H1 (cell line): ENCODE results near the gene SHH. TPM values are rescaled to one million over a fixed set of nuclear protein-coding genes. Genes with fewer than 3 reads are reported as not detected.

ENCODE experiments used
- CTCF ChIA-PET: fragments of 300-600 bp; sonication (Branson Sonifier 250); formaldehyde crosslinking; loops from one replicate; lab custom pipeline; 2021; ENCODE audit not compliant: partially characterized antibody; lab: Charles Lee
- POLR2A ChIA-PET: fragments of 300-600 bp; sonication (Branson Sonifier 250); formaldehyde crosslinking; loops from one replicate; lab custom pipeline; 2021; ENCODE audit warnings: inconsistent platforms; ENCODE audit not compliant: partially characterized antibody; lab: Charles Lee
- DNase-seq, 2 experiments: peaks; one replicate each; pipeline versions ENCODE4 v3.0.0 to v3.0.0-alpha.2; 2010 to 2022; ENCODE audit warnings: low spot score in 2 of 2, low read depth in 1 of 2, mixed read lengths in 1 of 2
- FAIRE-seq: peaks from 2 replicates; lab custom pipeline; 2011; peaks lifted over from hg19 to GRCh38; lab: Jason Lieb, UNC
- H2AFZ ChIP-seq: 2 replicates; pipeline ENCODE4 v1.8.1; 2012; ENCODE audit warnings: low read length, inconsistent platforms
- H2AK5ac ChIP-seq: 2 replicates; pipeline ENCODE4 v1.6.1; 2013; ENCODE audit warnings: low read depth, low read length
- H2BK120ac ChIP-seq: replicated peaks from 2 replicates; pipeline ENCODE3; 2013; ENCODE audit warnings: low read depth, low read length, inconsistent platforms
- H2BK12ac ChIP-seq: 2 replicates; pipeline ENCODE4 v1.6.1; 2013; ENCODE audit warnings: low read depth, low read length
- H2BK15ac ChIP-seq: 2 replicates; pipeline ENCODE4 v1.6.1; 2013; ENCODE audit warnings: low read length
- H2BK20ac ChIP-seq: 2 replicates; pipeline ENCODE4 v1.6.1; 2013; ENCODE audit warnings: low read length
- H2BK5ac ChIP-seq: 2 replicates; pipeline ENCODE4 v1.6.1; 2013; ENCODE audit warnings: low read depth, low read length
- H3K14ac ChIP-seq: 2 replicates; pipeline ENCODE4 v1.6.1; 2013; ENCODE audit warnings: inconsistent platforms; ENCODE audit not compliant: insufficient read length
- H3K18ac ChIP-seq: 2 replicates; pipeline ENCODE4 v1.6.1; 2013; ENCODE audit warnings: low read length; ENCODE audit errors: extremely low read depth
- H3K23ac ChIP-seq: 2 replicates; pipeline ENCODE4 v1.6.1; 2013; ENCODE audit warnings: inconsistent platforms; ENCODE audit not compliant: insufficient read length
- H3K23me2 ChIP-seq: 2 replicates; pipeline ENCODE4 v1.6.1; 2013; ENCODE audit warnings: low read depth, low read length
- H3K27ac ChIP-seq: 2 replicates; pipeline ENCODE4 v1.6.1; 2011; ENCODE audit warnings: low read depth, low read length, inconsistent platforms
- H3K27me3 ChIP-seq, 4 experiments: replicated peaks in 1 of 4; 1 replicate in 1 of 4; 2 replicates in 3 of 4; pipeline versions ENCODE4 v1.6.1 to v1.8.1; 2011 to 2013; ENCODE audit warnings: low read length in 3 of 4, mild to moderate bottlenecking in 3 of 4, inconsistent platforms in 2 of 4, mixed read lengths in 2 of 4, moderate library complexity in 1 of 4; ENCODE audit not compliant: control insufficient read depth in 3 of 4, insufficient read depth in 3 of 4; ENCODE audit errors: extremely low read depth in 1 of 4
- H3K36me3 ChIP-seq, 4 experiments: 2 replicates each; pipeline versions ENCODE4 v1.6.1 to v1.8.1; 2011 to 2013; ENCODE audit warnings: mild to moderate bottlenecking in 4 of 4, low read length in 3 of 4, moderate library complexity in 2 of 4, control low read depth in 1 of 4, inconsistent platforms in 1 of 4; ENCODE audit not compliant: insufficient read depth in 4 of 4, control insufficient read depth in 2 of 4
- H3K4ac ChIP-seq: replicated peaks from 2 replicates; pipeline ENCODE3; 2013; ENCODE audit warnings: low read length, low read depth, mixed read lengths, inconsistent platforms; ENCODE audit not compliant: insufficient read length
- H3K4me1 ChIP-seq, 4 experiments: replicated peaks in 1 of 4; 1 replicate in 1 of 4; 2 replicates in 3 of 4; pipeline versions ENCODE4 v1.6.1 to v1.8.1; 2011 to 2013; ENCODE audit warnings: low read length in 3 of 4, inconsistent platforms in 2 of 4, mixed read lengths in 1 of 4; ENCODE audit not compliant: insufficient read depth in 4 of 4, control insufficient read depth in 3 of 4
- H3K4me2 ChIP-seq, 2 experiments: 2 replicates each; pipeline versions ENCODE4 v1.6.1 to v1.8.1; 2011 to 2013; ENCODE audit warnings: low read depth in 2 of 2, low read length in 2 of 2, control low read depth in 1 of 2, inconsistent platforms in 1 of 2, mild to moderate bottlenecking in 1 of 2; ENCODE audit not compliant: insufficient read depth in 1 of 2
- H3K4me3 ChIP-seq, 4 experiments: fragments of 200-600, 300-600 bp in 1 of 4; sonication (generic), shearing (Covaris generic), sonication (Bioruptor Twin) in 1 of 4; 2 replicates each; pipeline versions ENCODE4 v1.5.1 to v1.8.1; 2011 to 2016; ENCODE audit warnings: low read length in 4 of 4, low read depth in 3 of 4, control low read depth in 2 of 4, inconsistent platforms in 2 of 4, mild to moderate bottlenecking in 2 of 4, mixed read lengths in 1 of 4, moderate library complexity in 1 of 4; ENCODE audit not compliant: insufficient read depth in 2 of 4; ENCODE audit errors: extremely low read depth in 1 of 4
- H3K56ac ChIP-seq: replicated peaks from 2 replicates; pipeline ENCODE3; 2013; ENCODE audit warnings: low read depth, mild to moderate bottlenecking, mixed read lengths, low read length, inconsistent platforms; ENCODE audit not compliant: insufficient read length
- H3K79me1 ChIP-seq: 2 replicates; pipeline ENCODE4 v1.6.1; 2013; ENCODE audit warnings: low read depth, low read length, control low read depth
- H3K79me2 ChIP-seq, 2 experiments: 2 replicates each; pipeline versions ENCODE4 v1.6.1 to v1.8.1; 2012 to 2013; ENCODE audit warnings: low read length in 2 of 2, mild to moderate bottlenecking in 2 of 2, inconsistent platforms in 1 of 2; ENCODE audit not compliant: insufficient read depth in 2 of 2, control insufficient read depth in 1 of 2
- H3K9ac ChIP-seq, 4 experiments: replicated peaks in 1 of 4; 1 replicate in 1 of 4; 2 replicates in 3 of 4; pipeline versions ENCODE4 v1.6.1 to v1.8.1; 2011 to 2013; ENCODE audit warnings: low read depth in 3 of 4, low read length in 3 of 4, control low read depth in 2 of 4, mild to moderate bottlenecking in 2 of 4, moderate library complexity in 2 of 4, inconsistent platforms in 1 of 4; ENCODE audit errors: extremely low read depth in 1 of 4
- H3K9me3 ChIP-seq, 2 experiments: 2 replicates each; pipeline versions ENCODE4 v1.6.1 to v1.8.1; 2012 to 2013; ENCODE audit warnings: mild to moderate bottlenecking in 2 of 2, moderate library complexity in 2 of 2, control low read depth in 1 of 2, inconsistent platforms in 1 of 2, low read depth in 1 of 2, low read length in 1 of 2, mixed read lengths in 1 of 2; ENCODE audit not compliant: insufficient read depth in 2 of 2
- H4K20me1 ChIP-seq, 2 experiments: replicated peaks in 1 of 2; 2 replicates each; pipeline versions ENCODE3 to v1.8.1; 2011 to 2013; ENCODE audit warnings: inconsistent platforms in 2 of 2, low read length in 2 of 2, mild to moderate bottlenecking in 1 of 2; ENCODE audit not compliant: insufficient read depth in 2 of 2, control insufficient read depth in 1 of 2
- H4K5ac ChIP-seq: 2 replicates; pipeline ENCODE4 v1.6.1; 2013; ENCODE audit warnings: low read length, low read depth, mixed read lengths, inconsistent platforms; ENCODE audit not compliant: insufficient read length
- H4K8ac ChIP-seq: 2 replicates; pipeline ENCODE4 v1.8.0; 2013; ENCODE audit warnings: mild to moderate bottlenecking, moderate library complexity, low read length, inconsistent platforms; ENCODE audit not compliant: insufficient read depth; ENCODE audit errors: extremely low read depth
- H4K91ac ChIP-seq: replicated peaks from 2 replicates; pipeline ENCODE3; 2013; ENCODE audit warnings: low read length, mixed read lengths, inconsistent platforms; ENCODE audit not compliant: insufficient read length
- BCL11A ChIP-seq, 2 experiments: IDR thresholded peaks; one replicate each; pipeline ENCODE4 v1.6.1; 2011; ENCODE audit warnings: low read depth in 2 of 2, low read length in 2 of 2, mild to moderate bottlenecking in 2 of 2
- BRCA1 ChIP-seq: IDR thresholded peaks from 2 replicates; pipeline ENCODE4 v1.6.1; 2012; ENCODE audit warnings: low read depth, low read length, improper control_type of control experiment
- CBX5 ChIP-seq: fragments of 300-800, 300-1000 bp; sonication (generic); IDR thresholded peaks from 2 replicates; pipeline ENCODE4 v1.7.1; 2016; ENCODE audit warnings: antibody characterized with exemption, low read length, low read depth
- POLR2AphosphoS5 ChIP-seq: IDR thresholded peaks from 2 replicates; pipeline ENCODE4 v1.6.1; 2011; ENCODE audit warnings: low read depth, low read length
- POU5F1 ChIP-seq: IDR thresholded peaks from 2 replicates; pipeline ENCODE4 v1.6.1; 2011; ENCODE audit warnings: low read depth, mild to moderate bottlenecking, low read length, moderate library complexity
- SIN3A ChIP-seq, 2 experiments: IDR thresholded peaks in 1 of 2; conservative IDR thresholded peaks in 1 of 2; 2 replicates each; pipeline ENCODE4 v1.6.1; 2011 to 2012; ENCODE audit warnings: low read length in 2 of 2, improper control_type of control experiment in 1 of 2, low read depth in 1 of 2, mild to moderate bottlenecking in 1 of 2
- SIRT6 ChIP-seq: IDR thresholded peaks from one replicate; pipeline ENCODE4 v1.7.1; 2012; ENCODE audit warnings: low read length, inconsistent platforms
- SIX5 ChIP-seq: IDR thresholded peaks from 2 replicates; pipeline ENCODE4 v1.6.1; 2011; ENCODE audit warnings: mild to moderate bottlenecking, low read depth, low read length
- SP2 ChIP-seq: IDR thresholded peaks from 2 replicates; pipeline ENCODE4 v1.6.1; 2012; ENCODE audit warnings: mild to moderate bottlenecking, low read length, inconsistent platforms
- TBP ChIP-seq: IDR thresholded peaks from 2 replicates; pipeline ENCODE4 v1.6.1; 2011; ENCODE audit warnings: low read depth, low read length, improper control_type of control experiment
- WGBS, 2 experiments: shearing (Covaris generic) in 1 of 2; methylation state at CpG; one replicate each; pipeline versions ENCODE4 v1.1.6 to v1.1.7; 2013 to 2015; ENCODE audit warnings: low lambda C conversion rate in 2 of 2, mixed read lengths in 2 of 2, inconsistent platforms in 1 of 2, low coverage in 1 of 2, missing lambda C conversion rate in 1 of 2; ENCODE audit not compliant: insufficient replicate concordance in 2 of 2, insufficient coverage in 1 of 2, insufficient read length in 1 of 2; ENCODE audit errors: extremely low coverage in 1 of 2, missing lambda C conversion rate in 1 of 2; 5-methylcytosine and 5-hydroxymethylcytosine counted together
- polyA plus RNA-seq, 7 experiments: library from polyadenylated mRNA; depleted of rRNA in 3 of 7; stranded (reverse) in 5 of 7; unstranded in 2 of 7; fragments of >200 nt in 5 of 7; fragments of 200-250 nt in 2 of 7; gene quantifications; 1 replicate in 5 of 7; 2 replicates in 1 of 7; 4 replicates in 1 of 7; pipeline versions ENCODE4 v1.2.1 to v1.2.3, GENCODE V29; 2011 to 2013; ENCODE audit warnings: missing spikeins in 2 of 7, mixed read lengths in 2 of 7
- total RNA-seq: library from RNA; stranded (reverse); fragmentation: NEBNext Ultra II Directional; extraction: Animal tissue kit (Norgen Biotek cat#: 25700); gene quantifications from 2 replicates; pipeline ENCODE4 v1.2.1, GENCODE V29; 2021
- TF ChIP-seq, protein P1 (sequence below): IDR thresholded peaks from 2 replicates; pipeline ENCODE4 v1.6.1; 2012; ENCODE audit warnings: inconsistent platforms

The SHH gene
- total and polyA plus RNA-seq, 2 of the 8 experiments (the other 6 are each of a cell fraction or from before 2014, with no cell fraction given): not detected

DNA sequence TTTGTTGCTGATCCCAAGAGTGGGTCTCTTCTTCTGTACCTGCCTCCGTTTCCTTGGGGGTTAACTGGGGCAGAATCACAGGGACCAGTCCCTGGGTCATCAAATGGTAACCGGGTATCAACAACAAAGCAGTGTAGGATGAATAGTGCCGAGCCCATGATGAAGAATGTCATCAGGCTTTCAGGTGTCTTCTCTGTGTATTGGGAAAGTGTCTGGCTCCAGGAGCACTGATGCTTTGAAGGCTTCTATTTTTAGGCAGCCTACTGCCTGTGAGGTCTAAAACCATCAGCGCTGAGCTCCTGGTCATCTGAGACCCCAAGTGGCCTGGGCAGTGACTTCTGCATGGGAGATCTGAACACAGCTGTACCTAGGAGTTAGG, 48.2 kb upstream of the SHH start:
- POLR2A ChIA-PET: no interaction called here
- Histone ChIP-seq H3K79me2 (no peaks in the 10 kb centered on the region), H3K14ac (no peak overlapping the region), H3K36me3 (no peaks in the 10 kb centered on the region; a peak in 1 of 8 replicates), H3K23me2 (0 out of 2 replicates have a peak, but pooled peaks cover 2% of the 10 kb centered on the region), H3K27ac (no peak overlapping the region), H2BK15ac (no peak overlapping the region), H4K91ac (no peak overlapping the region), H3K56ac (no peak overlapping the region), H4K20me1 (peaks cover 0 to 3% of the 10 kb centered on the region in 2 experiments), H3K9me3 (no peaks in the 10 kb centered on the region), H2AK5ac (no peak overlapping the region), H3K4me1 (no peaks in the 10 kb centered on the region), H3K23ac (no peak overlapping the region), H3K79me1 (no peaks in the 10 kb centered on the region), H4K8ac (no peak overlapping the region), H3K4ac (no peak overlapping the region), H4K5ac (no peak overlapping the region), H3K4me2 (no peak overlapping the region), H2BK5ac (no peak overlapping the region), H2AFZ (no peak overlapping the region), H3K9ac (no peak overlapping the region), H2BK20ac (no peak overlapping the region), H3K18ac (no peak overlapping the region), H2BK120ac (no peak overlapping the region), H2BK12ac (no peak overlapping the region), H3K4me3 (no peak overlapping the region), H3K27me3 (no peaks in the 10 kb centered on the region)
- CTCF ChIA-PET: interaction anchor here (1.6 kb wide), 1 partner anchor 11 kb away, joined by 4 read pairs; no protein-coding TSS in a partner anchor
- TF ChIP-seq BRCA1 (no peak), CBX5 (no peak), SP2 (no peak), SIN3A (conservative IDR thresholded peaks at IDR 0.05 in 1 of 2, IDR thresholded peaks at IDR 0.05 in 1 of 2; ENCODE audit: low read depth in 1 of 2, low read length in 2 of 2) (no peak), SIX5 (no peak), TBP (no peak), SIRT6 (no peak), BCL11A (IDR thresholded peaks at IDR 0.05; ENCODE audit: low read depth in 2 of 2, low read length in 2 of 2) (no peak), POU5F1 (no peak), POLR2AphosphoS5 (no peak)
- TF ChIP-seq, protein P1, sequence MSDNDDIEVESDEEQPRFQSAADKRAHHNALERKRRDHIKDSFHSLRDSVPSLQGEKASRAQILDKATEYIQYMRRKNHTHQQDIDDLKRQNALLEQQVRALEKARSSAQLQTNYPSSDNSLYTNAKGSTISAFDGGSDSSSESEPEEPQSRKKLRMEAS: no peak
- DNase-seq: peak in 1 of 2 experiments; percentile 26
- WGBS, 2 experiments: 83% methylated on average over 4 of the region's 4 CpGs; no CpG with 5 or more reads in 1 of the 2 experiments
- no peak for FAIRE-seq
